GM18868 (cell line): ENCODE measurements around the gene TMED7.

Experiments
- ATAC-seq: cut with Tn5 transposase; IDR thresholded peaks from one replicate; pipeline ENCODE4 v1.9.1; 2021; ENCODE audit warnings: mild to moderate bottlenecking, moderate library complexity; ENCODE audit not compliant: unreplicated experiment

TMED7 gene

GRCh38 chr5:115585265-115585664 is 40.6 kb downstream of the TMED7 start:
- ATAC-seq: no peak

DNA sequence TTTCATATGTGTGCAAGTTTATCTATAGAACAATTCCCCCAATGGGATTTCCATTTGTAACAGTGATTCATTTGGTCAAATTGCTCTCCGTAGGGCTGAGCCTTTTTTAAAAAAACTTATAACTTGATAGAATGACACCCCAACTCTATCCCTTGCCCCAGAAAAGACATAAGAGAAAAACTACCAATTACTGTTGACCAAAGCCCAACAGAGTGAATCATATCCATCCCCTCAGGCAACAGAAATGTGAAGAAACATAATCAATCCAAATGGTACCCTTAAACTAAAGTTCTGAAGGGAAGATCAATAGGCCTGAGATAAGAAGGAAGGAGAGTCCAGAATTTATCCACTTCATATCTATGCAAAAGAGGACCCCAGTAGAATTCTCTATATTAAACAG is 41.3 kb downstream of the TMED7 start:
- ATAC-seq: no peak

DNA sequence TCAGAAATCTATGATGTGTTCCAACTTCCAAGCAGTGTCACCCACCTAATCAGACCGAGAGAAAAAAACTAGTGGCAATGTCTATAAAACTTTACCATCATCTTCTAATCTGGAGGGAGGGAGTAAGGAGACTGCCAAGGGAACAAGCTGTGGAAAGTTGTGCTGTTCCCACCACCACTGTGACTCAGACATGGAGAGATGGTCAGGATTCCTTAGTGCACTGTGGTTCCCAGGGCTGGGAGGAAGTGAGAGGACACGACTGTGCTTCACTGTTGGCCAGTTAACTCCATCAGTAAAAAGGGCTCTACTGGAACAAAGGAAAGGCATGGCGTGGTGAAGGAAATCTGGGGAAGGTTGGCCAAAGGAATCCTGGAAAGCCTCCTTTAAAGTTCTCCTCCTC is 42.4 kb downstream of the TMED7 start:
- no peak for ATAC-seq

GRCh38 chr5:115580941-115581340 is 44.9 kb downstream of the TMED7 start:
- no peak for ATAC-seq

GRCh38 chr5:115579747-115580173 is 46.1 kb downstream of the TMED7 start:
- ATAC-seq: peak; percentile 67

DNA sequence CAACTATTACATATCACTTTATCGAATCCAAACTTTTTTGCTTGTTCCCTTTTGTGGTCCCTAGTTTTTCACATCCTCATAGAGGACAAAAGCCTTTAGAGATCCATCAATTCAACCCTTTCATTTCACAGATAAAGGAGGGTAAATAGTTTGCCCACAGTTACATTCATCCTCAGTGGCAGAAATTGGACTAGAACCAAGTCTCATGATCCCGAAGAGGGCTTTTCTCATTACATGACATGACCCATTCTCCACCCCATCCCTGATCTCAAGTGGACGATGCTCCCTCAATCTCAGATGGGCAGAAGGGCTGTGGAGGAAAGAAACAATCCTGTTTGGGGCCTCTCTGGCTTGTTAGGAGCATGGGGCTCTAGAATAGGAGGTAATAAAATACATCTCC is 46.6 kb downstream of the TMED7 start:
- no peak for ATAC-seq

GRCh38 chr5:115578657-115579056 is 47.2 kb downstream of the TMED7 start:
- ATAC-seq: peak; percentile 43

DNA sequence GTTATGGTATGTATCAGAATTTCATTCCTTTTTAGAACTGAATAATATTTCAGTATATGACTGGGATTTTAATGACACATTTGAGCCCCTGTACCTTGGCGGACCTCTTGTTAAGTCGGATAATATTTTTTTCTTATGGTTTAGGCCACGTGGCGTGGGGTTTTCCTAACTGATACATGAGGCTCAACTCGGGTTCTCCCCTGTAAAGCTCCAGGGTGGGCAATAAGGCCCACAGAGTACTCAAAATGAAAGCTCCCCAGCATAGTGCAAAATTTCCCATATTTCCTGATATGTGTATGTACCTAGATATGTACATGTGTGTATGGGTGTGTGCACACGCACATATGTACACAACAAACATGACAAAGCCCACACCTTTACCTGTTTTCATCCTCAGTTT is 48.1 kb downstream of the TMED7 start:
- peak; percentile 43 for ATAC-seq

- no peak for ATAC-seq
These were observed 48.5 kb downstream of the TMED7 start for GRCh38 chr5:115577329-115577728.

DNA sequence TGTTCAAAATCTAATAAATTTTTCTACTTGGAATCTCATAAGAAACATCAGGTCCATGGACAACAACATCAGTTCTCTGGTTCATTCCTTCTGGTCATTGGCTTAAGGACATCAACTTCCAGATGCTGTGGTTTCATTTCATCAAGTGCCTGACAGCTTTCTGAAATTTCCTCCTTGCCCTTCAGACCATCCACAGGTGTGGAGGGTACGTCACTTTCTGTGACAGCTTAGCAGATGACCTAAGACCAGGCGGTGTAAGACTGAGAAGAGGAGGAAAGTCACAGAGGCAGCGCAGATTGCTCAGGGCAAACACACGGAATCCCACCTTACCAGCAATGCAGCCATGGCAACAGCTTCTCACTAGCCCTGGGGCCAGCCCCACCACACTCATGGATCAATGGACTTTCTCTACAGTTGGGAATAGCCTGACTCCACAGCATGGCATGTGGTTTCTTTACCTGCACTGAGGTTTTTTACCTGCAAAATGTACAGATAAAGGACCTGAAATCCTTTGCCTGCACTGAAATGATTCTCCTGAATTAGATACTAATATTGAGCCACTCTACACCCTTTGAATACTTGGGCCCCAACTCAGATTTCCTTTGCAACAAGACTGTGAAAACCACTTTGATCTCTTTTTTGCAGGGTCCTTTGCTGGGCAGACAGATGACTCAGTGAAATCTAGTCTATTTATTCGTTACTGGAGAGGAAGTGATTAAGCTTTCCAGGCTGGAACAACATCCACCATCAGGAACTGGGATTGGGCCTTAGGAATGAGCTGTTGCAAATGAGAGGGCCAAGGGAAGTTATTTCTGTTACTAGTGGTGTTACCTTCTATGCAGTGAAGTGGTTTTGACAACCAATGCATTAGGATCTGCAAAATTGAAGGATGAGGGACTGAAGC is 50.4 kb downstream of the TMED7 start:
- peak; percentile 22 for ATAC-seq

DNA sequence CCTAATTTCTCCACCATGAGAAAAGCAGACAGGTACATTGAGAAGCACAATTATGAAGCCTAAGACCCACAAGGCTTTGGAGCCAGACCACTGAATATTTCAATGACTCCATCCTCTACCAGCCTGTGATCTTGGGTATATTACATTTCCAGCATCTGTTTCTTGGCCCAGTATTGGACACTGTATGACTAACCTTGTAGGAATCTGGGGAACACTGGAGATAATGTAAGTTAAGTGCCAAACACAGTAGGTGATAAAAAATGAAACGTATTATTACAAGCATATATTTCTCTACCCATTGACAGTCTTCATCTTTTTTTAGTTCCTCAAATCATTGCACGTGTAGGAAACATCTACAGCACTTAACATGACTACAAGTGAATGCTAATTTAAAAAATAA is 52.7 kb downstream of the TMED7 start:
- no peak for ATAC-seq

DNA sequence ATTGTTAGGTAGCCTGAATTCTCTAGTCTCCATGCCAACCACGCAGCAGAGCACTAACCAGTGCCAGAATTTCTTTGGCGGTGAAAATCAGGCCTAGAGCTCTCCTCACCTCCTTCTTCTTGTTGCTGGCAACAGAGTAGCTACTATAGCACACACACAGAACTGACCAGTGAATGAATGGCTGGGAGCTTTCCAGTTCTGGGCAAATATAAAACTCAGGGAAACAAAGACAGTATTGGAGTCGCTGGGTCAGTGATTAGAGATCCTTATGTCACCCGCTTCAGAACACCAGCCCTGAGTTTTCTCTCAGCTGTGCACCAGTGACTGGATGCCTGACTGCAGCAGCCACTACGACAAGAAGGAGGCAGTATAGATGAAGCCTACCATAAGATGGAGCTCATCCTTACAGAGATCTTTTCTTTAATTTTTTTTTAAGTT is 54.4 kb downstream of the TMED7 start:
- no peak for ATAC-seq

DNA sequence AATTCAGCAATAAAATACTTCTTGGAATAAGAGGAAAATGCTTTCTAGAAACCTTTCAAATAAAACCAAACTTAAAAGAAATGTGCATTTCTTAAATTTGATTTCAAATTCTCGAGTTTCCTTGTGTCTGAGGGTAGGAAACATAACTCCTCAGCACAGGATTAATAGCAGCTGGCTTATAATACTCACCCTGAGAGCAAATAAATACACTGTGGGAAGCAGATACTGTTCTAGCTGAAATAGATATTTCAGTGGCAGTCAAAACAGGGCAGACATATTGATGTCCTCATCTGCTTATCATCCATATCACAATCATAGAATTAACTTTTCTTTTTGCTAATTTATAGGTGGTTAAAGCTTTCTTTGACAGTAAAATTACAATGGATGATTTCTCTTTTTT is 57.2 kb downstream of the TMED7 start:
- ATAC-seq: no peak

- ATAC-seq: no peak
These were observed 60.6 kb downstream of the TMED7 start for GRCh38 chr5:115565233-115565632.
